ENCODE data around the gene BUD31.

DNA sequence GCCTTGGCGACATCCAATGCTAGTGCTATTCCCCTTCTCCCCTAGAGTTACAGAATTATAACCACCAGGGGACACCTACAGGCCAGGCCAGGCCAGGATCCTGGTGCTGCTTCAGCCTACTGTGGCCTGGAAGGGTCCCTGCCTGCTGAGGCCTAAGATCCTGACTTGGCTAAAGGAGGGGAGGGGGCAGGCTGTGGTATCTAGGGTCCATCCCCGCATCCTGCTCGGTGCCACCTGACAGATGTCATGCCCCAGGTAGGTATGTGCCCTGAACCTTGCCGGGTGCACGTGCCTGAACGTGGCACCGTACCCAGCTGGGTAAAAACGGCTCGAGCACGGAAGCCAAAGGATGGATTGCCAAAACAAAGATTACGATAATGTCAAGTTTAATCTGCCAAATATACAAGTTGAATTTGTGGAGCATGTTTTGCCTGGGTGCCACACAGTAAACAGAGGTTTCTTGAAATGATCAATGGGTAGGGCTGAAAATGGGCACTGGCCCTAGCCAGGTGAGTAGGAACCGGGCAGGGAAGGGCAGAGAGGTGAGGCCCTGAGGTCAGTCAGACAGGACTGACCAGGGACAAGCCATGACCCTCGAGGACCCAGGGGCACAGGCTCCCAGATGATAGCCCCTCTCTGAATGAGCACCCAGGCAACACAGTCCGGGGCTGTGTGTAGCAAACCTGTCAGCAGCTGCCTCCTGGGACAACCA, 13.0 kb upstream of the BUD31 start:
- TF ChIP-seq CTCF (conservative IDR thresholded peaks at IDR 0.05; ENCODE audit: low read length) (no peak), EZH2phosphoT487 (IDR thresholded peaks at IDR 0.05; ENCODE audit: borderline replicate concordance, low read depth, low read length) (no peak)
